ENCODE results near the gene CNTNAP2. TPM values are rescaled to one million over a fixed set of nuclear protein-coding genes. Genes with fewer than 3 reads are reported as not detected.

CNTNAP2 gene
- total RNA-seq, 1 experiment from 2014 or later: 42.5 TPM

DNA sequence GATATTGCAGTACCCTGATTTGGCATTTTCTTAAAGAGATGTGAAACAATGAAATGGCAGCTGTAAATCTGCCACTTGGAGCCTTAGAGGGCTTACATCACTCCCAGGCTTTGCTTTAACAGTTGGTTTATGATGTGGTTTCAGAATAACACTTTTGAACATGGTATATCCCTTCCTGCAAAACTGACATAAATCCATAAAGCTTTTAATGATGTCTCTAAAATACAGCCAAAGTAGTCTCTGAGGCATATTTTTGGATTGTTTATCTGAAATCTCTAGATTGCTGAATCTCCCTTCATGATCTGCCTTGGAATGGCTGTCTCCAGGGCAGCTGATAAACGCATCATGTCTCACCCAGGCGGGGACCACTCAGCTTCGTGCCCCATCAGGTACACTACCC is 2096.1 kb downstream of the CNTNAP2 start:
- Histone ChIP-seq H3K4me3 (ENCODE audit: low read depth, low read length) (no peak overlapping the region), H3K36me3 (ENCODE audit: control insufficient read depth, insufficient read depth, low read length) (no peaks in the 10 kb centered on the region), H3K9me3 (no peaks in the 10 kb centered on the region), H3K27me3 (replicated peaks; ENCODE audit: control insufficient read depth, insufficient read depth, low read length) (no peaks in the 10 kb centered on the region), H3K4me1 (peaks cover 7% of the 10 kb centered on the region; the same call in 1 of the 2 replicates)
- BruUV-seq (replicated peaks): no TSS peak
- Mint-ChIP-seq H3K27me3 (ENCODE audit: insufficient read depth, unreplicated experiment) (peaks cover 8% of the 10 kb centered on the region), H3K4me1 (ENCODE audit: low read depth, unreplicated experiment) (no peaks in the 10 kb centered on the region), H3K36me3 (ENCODE audit: insufficient read depth, unreplicated experiment) (no peaks in the 10 kb centered on the region), H3K9me3 (ENCODE audit: unreplicated experiment) (peaks cover 11% of the 10 kb centered on the region), H3K4me3 (ENCODE audit: unreplicated experiment) (no peak overlapping the region), H3K27ac (ENCODE audit: unreplicated experiment) (no peak overlapping the region)
- ChIA-PET POLR2A (no interaction called here), CTCF (no interaction called here)
- TF ChIP-seq, protein P1, sequence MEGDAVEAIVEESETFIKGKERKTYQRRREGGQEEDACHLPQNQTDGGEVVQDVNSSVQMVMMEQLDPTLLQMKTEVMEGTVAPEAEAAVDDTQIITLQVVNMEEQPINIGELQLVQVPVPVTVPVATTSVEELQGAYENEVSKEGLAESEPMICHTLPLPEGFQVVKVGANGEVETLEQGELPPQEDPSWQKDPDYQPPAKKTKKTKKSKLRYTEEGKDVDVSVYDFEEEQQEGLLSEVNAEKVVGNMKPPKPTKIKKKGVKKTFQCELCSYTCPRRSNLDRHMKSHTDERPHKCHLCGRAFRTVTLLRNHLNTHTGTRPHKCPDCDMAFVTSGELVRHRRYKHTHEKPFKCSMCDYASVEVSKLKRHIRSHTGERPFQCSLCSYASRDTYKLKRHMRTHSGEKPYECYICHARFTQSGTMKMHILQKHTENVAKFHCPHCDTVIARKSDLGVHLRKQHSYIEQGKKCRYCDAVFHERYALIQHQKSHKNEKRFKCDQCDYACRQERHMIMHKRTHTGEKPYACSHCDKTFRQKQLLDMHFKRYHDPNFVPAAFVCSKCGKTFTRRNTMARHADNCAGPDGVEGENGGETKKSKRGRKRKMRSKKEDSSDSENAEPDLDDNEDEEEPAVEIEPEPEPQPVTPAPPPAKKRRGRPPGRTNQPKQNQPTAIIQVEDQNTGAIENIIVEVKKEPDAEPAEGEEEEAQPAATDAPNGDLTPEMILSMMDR (IDR thresholded peaks at IDR 0.05; ENCODE audit: insufficient read depth in 1 of 2, low read depth in 1 of 2, low read length in 1 of 2, severe bottlenecking in 1 of 2, unreplicated experiment in 1 of 2): no peak
- DNase-seq: no peak
- intact Hi-C loops (cut with micrococcal nuclease; ENCODE audit: unreplicated experiment): no loop called here

DNA sequence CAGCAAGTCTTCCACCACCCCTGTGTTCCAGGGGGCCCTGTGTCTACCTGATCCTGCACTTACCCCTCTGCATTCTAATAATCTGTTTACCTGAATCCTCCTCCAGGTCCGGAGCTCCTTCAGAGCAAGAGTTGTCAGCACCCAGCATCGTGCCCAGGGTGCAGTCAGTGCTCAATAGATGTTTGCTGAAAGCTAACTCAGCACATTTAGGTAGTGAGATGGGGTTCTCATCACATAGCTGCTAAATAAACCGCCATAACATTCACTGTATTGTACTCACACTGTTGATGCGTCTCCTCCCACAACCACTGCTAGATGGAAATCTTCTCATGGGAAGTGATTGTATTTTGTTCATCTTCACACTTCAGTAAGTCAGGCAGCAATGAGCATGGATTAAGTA is 2097.5 kb downstream of the CNTNAP2 start:
- intact Hi-C loops (cut with micrococcal nuclease; ENCODE audit: unreplicated experiment): no loop called here
- ChIA-PET POLR2A (no interaction called here), CTCF (no interaction called here)
- TF ChIP-seq, protein P1 (IDR thresholded peaks at IDR 0.05; ENCODE audit: insufficient read depth in 1 of 2, low read depth in 1 of 2, low read length in 1 of 2, severe bottlenecking in 1 of 2, unreplicated experiment in 1 of 2): no peak
- Histone ChIP-seq H3K9me3 (no peaks in the 10 kb centered on the region), H3K4me3 (ENCODE audit: low read depth, low read length) (no peak overlapping the region), H3K27me3 (replicated peaks; ENCODE audit: control insufficient read depth, insufficient read depth, low read length) (no peaks in the 10 kb centered on the region), H3K4me1 (peaks cover 7% of the 10 kb centered on the region; the same call in 1 of the 2 replicates), H3K36me3 (ENCODE audit: control insufficient read depth, insufficient read depth, low read length) (no peaks in the 10 kb centered on the region)
- no peak for DNase-seq
- H3K4me3 Mint-ChIP-seq (ENCODE audit: unreplicated experiment): no peak overlapping the region
- no peak overlapping the region for H3K27ac Mint-ChIP-seq (ENCODE audit: unreplicated experiment)
- no peaks in the 10 kb centered on the region for H3K36me3 Mint-ChIP-seq (ENCODE audit: insufficient read depth, unreplicated experiment)
- BruUV-seq (replicated peaks): no TSS peak
- H3K27me3 Mint-ChIP-seq (ENCODE audit: insufficient read depth, unreplicated experiment): peaks cover 6% of the 10 kb centered on the region
- H3K4me1 Mint-ChIP-seq (ENCODE audit: low read depth, unreplicated experiment): no peaks in the 10 kb centered on the region
- H3K9me3 Mint-ChIP-seq (ENCODE audit: unreplicated experiment): peaks cover 11% of the 10 kb centered on the region

DNA sequence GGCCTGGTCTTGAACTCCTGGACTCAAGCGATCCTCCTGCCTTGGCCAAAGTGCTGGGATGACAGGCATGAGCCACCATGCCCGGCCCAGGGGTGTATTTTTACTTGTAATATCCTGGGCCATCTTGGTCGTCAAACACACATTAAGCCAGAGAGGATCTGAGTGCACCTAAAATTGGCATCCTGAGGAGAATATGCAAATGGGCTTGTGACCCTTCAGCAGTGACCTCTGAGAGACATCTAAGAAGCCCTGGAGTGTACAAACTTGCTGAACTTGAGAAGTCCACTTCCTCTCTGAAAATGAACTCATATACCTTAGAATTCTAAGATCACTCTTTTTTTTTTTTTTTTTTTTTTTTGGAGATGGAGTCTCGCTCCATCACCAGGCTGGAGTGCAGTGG is 2102.0 kb downstream of the CNTNAP2 start:
- intact Hi-C loops (cut with micrococcal nuclease; ENCODE audit: unreplicated experiment): no loop called here
- CTCF ChIA-PET: no interaction called here

More for the DNA sequence above, 2102.0 kb downstream of the CNTNAP2 start:
- no TSS peak for BruUV-seq (replicated peaks)
- H3K27me3 ChIP-seq (replicated peaks; ENCODE audit: control insufficient read depth, insufficient read depth, low read length): no peaks in the 10 kb centered on the region
- Mint-ChIP-seq H3K27me3 (ENCODE audit: insufficient read depth, unreplicated experiment) (peaks cover 2% of the 10 kb centered on the region), H3K9me3 (ENCODE audit: unreplicated experiment) (peaks cover 11% of the 10 kb centered on the region), H3K27ac (ENCODE audit: unreplicated experiment) (no peak overlapping the region), H3K36me3 (ENCODE audit: insufficient read depth, unreplicated experiment) (no peaks in the 10 kb centered on the region), H3K4me3 (ENCODE audit: unreplicated experiment) (no peak overlapping the region), H3K4me1 (ENCODE audit: low read depth, unreplicated experiment) (no peaks in the 10 kb centered on the region)
- TF ChIP-seq, protein P1 (IDR thresholded peaks at IDR 0.05; ENCODE audit: insufficient read depth in 1 of 2, low read depth in 1 of 2, low read length in 1 of 2, severe bottlenecking in 1 of 2, unreplicated experiment in 1 of 2): no peak
- no peaks in the 10 kb centered on the region for H3K4me1 ChIP-seq
- no peaks in the 10 kb centered on the region for H3K9me3 ChIP-seq
- POLR2A ChIA-PET: no interaction called here
- no peaks in the 10 kb centered on the region for H3K36me3 ChIP-seq (ENCODE audit: control insufficient read depth, insufficient read depth, low read length)
- H3K4me3 ChIP-seq (ENCODE audit: low read depth, low read length): no peak overlapping the region
- DNase-seq: no peak

Data from Caco-2 (cell line).